ENCODE results near the gene CSNK1D.

DNA sequence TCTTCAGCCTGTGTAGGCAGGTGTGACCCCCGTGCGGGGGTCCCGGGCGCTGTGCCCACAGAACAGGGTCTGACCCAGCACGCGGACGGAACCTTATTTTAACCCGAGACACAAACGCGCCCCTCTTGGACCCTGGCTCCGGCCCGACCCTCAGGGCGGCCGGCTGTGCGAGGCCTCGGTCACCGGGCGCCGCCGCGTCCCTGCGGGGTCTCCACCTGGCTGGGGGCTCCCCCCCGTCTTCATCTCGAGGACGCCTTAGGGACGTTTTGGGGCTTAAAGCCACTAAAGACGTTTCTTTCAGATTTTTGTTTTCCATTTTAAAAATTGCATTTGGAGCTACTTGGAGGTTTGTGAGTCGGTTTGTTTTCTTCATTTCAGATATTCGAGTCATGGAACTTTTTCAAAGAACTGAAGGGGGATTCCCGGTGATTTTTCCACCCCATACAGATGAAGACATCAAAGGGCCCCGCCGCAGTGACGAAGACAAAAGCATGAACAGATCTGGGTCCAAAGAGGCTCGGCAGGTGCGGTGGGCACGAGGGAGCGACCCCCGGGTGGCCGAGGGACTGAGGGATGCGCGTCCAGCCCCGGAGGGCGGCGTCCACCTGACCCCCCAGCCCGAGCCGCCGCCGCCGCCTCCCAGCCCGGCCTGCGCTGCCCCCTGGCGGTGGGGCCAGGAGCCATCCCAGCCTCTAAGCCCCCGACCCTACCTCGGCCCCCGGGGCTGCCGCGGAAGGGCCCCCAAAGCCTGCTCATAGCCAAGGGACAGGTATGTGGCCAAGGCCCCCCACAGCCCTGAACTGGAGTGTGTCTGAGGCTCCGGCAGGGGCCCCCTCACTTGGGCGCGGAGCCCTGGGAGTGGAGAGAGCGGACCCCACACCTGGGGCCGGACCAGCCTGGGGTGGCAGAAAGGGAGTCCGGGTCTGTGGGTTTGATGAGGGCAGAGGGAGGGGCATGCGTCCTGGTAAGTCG, 47.7 kb upstream of the CSNK1D start:
- TF ChIP-seq, protein P1, sequence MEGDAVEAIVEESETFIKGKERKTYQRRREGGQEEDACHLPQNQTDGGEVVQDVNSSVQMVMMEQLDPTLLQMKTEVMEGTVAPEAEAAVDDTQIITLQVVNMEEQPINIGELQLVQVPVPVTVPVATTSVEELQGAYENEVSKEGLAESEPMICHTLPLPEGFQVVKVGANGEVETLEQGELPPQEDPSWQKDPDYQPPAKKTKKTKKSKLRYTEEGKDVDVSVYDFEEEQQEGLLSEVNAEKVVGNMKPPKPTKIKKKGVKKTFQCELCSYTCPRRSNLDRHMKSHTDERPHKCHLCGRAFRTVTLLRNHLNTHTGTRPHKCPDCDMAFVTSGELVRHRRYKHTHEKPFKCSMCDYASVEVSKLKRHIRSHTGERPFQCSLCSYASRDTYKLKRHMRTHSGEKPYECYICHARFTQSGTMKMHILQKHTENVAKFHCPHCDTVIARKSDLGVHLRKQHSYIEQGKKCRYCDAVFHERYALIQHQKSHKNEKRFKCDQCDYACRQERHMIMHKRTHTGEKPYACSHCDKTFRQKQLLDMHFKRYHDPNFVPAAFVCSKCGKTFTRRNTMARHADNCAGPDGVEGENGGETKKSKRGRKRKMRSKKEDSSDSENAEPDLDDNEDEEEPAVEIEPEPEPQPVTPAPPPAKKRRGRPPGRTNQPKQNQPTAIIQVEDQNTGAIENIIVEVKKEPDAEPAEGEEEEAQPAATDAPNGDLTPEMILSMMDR (IDR thresholded peaks at IDR 0.05), result peak; percentile 90 to 98 (median 94)
- TF ChIP-seq POLR2A (IDR thresholded peaks at IDR 0.05), result no peak
